NCI-H524 (cell line): ENCODE results near the gene CADM3.
A peak's percentile ranks its signal among the peaks of the same experiment; 100 is the strongest.

Source experiments
- DNase-seq, 2 experiments: peaks; one replicate each; lab custom pipeline; 2025; lab: John Stamatoyannopoulos, UW

The CADM3 gene

GRCh38 chr1:159173320-159173719 lies 1.9 kb downstream of the CADM3 start:
- no peak for DNase-seq

DNA sequence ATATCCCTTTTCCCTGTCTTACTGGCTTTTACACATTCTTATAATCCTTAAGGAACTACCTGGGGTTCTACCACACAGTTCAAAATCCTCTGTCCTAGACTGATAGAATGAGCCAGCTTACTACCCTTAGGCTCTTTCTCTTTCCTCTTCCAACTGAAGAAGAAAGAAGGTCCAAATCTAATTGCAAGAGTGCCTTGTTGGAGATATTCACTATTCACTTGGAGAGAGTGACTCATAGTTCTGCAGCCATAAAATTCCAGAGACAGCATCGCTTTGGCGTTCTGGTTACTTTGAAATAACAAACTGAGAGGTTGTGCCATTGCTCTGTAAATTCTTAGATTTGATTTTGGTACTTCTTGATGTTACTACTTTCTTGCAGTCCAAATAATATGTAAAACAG lies 4.2 kb downstream of the CADM3 start:
- DNase-seq, result no peak

- DNase-seq, result no peak
Observed at GRCh38 chr1:159177272-159177907, 6.0 kb downstream of the CADM3 start.

DNA sequence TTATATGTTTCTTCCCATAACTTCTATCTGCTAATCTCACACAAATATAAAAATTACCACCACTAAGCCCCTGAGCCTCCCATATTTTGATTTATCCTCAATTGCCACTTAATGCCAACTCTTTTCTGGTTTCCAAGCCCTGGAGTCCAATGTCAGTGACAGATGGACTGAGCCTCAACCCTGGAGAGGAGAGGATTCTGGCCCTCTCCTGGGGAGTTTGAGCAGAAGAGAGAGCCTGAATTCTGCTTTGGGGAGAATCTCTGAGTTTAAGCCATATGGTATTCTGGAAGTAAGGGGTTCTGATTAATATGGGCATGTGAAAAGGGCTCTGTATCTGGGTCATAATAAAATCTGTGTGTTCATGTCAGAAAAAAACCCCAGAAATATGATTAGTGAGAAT lies 8.5 kb downstream of the CADM3 start:
- DNase-seq, result peak; percentile 94 to 96

DNA sequence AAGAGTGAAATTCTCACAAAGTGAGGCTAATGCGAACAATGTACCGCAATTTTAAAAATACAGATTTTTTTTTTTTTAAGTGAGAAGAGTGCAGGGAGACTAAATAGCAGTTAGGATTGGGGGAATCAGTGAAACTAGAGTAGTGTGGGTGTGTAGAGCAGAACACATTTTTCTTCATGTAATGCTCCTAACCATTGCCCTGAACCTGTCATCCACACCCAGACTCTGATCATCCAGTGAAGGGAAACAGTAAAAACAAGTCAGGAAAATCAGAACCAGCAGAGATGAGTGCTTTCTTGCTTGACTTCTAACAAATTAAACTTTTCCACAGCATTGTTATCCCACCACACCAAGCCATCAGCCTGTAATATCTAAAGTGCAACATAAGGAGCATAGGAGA lies 9.1 kb downstream of the CADM3 start:
- DNase-seq, result no peak

DNA sequence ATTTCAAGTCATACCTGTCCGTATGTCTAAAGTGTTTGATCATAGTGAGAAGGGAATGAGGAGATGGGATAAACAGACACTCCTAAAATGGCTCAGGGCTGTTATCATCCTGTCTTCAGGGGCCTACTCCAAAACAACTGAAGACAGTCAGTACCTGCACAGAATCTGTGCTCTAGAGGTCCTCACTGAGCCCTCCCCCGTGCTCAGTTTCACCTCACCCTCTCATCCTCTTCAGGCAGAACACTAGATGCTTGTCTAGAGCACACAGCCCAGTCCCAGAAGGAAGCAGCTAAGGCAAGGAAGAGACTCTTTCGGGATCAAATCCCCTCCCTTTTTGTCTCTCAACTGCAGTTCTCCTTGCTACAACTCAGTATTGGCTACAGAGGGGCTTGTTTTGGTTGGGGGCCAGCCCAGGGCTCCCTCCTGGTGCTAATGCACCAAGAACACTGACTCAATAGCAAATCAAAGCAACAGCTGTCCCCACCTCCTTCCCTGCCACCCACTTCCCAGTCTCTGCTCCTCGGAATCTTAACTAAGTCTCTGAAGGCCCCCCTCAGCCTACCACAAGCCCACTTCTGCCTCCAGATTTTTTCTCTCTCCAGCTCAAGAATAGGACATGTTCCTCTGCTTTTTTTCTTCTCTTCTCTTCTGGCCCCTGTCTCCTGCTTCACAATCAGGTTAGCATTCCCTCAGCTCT lies 10.1 kb downstream of the CADM3 start:
- DNase-seq, result peak in 1 of 2 experiments; percentile 46

DNA sequence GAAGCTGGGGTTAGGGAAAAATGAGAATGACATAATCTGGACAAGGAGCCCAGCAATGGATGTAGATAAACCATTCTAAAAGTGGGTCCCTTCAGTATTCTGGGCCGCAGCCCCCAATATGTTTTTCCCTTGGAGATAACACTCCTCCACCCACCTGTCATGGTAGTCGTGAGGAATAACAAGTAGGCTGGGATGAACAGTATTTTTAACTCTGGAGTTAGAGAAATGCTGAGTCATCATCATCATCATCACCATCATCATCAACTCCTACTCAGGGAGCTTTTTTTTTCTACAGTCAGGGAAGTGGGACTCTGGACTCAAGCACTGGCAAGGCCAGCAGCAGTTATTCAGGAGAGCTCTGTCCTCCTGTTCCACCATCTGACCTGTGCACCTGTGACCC lies 12.8 kb downstream of the CADM3 start:
- no peak for DNase-seq

DNA sequence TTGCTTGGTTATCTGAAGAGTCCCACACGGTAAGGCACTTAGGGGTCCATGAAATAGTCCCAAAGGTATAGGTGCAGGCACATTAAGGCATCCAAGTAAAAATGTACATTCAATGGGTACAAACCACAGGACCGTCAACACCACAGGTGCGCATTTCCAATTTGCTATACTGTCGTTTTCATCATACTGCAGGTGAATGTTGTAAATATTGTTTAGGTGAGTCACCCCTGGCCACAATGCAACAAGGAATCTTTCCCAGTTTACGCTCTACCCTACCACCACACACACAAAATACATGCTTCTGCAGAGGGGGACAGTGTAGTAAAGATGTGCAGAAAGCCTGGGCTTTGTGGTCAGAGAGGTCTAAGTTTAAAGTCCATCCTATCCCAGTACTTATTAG lies 13.7 kb downstream of the CADM3 start:
- DNase-seq, result no peak

DNA sequence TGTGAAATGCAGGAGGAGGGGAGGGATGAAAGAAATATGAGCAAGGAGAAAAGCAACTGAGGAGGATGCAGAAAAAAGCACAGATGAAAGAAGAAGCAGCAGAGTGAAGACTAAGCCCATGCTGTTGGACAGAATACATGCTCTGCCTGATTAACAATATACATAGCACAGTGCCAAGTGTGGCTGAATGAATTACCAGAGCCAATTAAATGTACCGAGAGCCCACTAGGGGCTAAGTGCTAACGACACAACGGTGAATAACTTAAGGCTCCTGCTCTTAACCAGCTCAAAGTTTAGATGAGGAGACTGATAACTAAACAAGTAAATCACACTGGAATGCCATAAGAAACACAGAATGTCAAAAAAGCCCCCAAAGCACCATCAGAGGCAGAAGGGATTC lies 15.6 kb downstream of the CADM3 start:
- no peak for DNase-seq

GRCh38 chr1:159187647-159188374 lies 16.4 kb downstream of the CADM3 start:
- DNase-seq, result no peak

DNA sequence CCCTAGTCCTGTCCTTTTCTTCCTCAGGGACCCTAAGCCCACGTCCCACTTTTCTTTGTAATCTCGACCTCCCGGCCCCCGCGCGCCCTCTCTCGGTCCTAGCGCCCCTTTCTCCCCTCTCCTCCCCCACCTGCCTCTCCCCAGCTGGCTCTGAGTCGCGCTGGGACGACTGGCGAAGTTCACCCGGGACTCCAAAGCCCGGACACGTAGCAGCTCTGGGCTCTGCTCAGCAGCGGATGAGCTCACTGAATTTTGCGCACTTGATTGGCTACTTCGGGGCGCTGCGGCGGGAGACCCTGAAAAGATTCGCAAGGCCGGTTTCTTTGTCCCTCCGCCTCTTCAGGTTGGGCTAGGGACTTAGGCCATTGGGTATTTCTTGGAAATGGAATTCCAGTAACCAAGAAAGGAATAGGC lies 17.0 kb downstream of the CADM3 start:
- no peak for DNase-seq

- DNase-seq, result no peak
Observed at GRCh38 chr1:159190441-159190840, 19.0 kb downstream of the CADM3 start.

DNA sequence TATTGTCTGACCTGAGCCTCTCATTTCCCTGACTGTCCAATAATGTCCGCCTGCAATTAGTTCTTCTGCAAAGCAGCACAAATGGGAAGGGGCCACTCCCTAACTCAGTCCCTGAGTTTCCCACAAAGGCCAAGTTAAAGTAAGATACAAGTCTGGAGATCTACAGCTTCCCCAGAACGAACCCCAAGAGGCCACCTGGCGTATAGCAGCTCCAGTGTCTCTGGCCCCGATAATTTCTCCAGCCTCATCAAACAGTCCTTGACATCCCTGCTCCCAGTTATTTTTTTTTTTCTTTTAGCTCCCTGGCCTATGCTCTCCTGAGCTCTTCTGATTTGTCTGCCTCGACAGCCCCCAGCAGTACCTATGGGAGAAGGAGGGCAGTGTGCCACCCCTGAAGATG lies 25.1 kb downstream of the CADM3 start:
- DNase-seq, result peak in 1 of 2 experiments; percentile 6

- peak; percentile 39 to 80 for DNase-seq
Observed at GRCh38 chr1:159197561-159198557, 26.4 kb downstream of the CADM3 start.

- DNase-seq, result no peak
Observed at GRCh38 chr1:159199901-159200300, 28.5 kb downstream of the CADM3 start.

- no peak for DNase-seq
Observed at GRCh38 chr1:159200769-159201168, 29.4 kb downstream of the CADM3 start.

- no peak for DNase-seq
Observed at GRCh38 chr1:159201642-159202041, 30.2 kb downstream of the CADM3 start.

DNA sequence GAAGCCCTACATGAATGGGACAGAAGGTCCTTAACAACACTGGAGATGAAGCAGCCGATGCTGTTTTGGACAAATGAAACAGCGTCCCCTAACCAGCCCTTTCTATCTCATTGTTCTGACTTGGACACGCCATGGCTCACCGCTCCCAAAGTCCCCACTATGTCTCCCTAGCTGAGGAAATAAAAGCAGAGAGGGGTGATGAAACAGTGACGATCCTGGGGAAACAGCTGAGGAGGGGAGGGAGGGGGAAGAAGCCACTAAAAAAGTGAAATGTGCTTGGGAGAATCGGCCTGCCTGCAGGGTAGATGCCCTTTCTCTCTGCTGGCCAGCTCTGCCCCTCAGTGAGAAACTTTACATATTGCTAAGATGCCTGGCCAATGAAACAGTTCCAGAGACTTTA lies 32.2 kb downstream of the CADM3 start:
- no peak for DNase-seq

GRCh38 chr1:159204161-159205141 lies 33.0 kb downstream of the CADM3 start, which contains the start of gene ACKR1:
ACKR1 (plus strand) TSS chr1:159204875; CDS start chr1:159204960, 85 bp downstream.
- no peak for DNase-seq

DNA sequence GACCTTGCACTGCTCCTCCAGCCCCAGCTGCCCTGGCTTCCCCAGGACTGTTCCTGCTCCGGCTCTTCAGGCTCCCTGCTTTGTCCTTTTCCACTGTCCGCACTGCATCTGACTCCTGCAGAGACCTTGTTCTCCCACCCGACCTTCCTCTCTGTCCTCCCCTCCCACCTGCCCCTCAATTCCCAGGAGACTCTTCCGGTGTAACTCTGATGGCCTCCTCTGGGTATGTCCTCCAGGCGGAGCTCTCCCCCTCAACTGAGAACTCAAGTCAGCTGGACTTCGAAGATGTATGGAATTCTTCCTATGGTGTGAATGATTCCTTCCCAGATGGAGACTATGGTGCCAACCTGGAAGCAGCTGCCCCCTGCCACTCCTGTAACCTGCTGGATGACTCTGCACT lies 33.8 kb downstream of the CADM3 start:
- DNase-seq, result no peak

GRCh38 chr1:159206110-159206509 lies 34.7 kb downstream of the CADM3 start:
- DNase-seq, result no peak
